ENCODE data around the gene MIPEP.

MIPEP gene

DNA sequence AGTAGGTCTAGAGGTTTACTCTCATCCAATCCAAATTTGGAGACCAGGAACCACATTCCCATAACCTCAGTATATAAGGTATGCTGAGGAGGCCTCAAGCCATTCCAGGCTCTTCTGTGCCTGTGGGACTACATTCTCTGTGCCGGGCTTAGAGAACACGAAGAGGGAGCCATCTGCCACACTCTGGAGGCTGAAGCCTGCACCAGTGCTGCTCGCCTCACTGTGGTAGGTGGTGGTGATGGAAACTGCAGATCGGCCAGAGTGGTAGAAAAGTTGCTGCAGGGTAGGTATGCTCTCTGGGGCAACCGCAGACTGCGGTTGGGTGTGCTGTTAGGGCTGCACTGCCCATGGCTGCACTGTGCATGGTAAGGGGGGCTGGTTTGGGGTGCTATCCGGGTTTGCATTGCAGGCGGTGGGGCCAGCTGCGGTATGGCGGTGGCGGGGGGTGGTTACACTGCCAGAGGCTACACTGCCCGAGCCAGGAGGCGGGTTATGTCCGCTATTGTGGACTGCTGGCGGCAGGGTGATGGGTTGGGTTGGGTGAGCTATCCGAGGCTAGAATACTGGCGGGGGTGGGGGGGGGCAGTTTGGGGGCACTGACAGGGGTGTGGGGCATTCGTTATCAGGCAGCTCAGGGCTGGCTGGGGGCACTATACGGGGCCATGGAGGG lies 174.0 kb downstream of the MIPEP start:
- DNase-seq (ENCODE audit: low read depth): no peak

DNA sequence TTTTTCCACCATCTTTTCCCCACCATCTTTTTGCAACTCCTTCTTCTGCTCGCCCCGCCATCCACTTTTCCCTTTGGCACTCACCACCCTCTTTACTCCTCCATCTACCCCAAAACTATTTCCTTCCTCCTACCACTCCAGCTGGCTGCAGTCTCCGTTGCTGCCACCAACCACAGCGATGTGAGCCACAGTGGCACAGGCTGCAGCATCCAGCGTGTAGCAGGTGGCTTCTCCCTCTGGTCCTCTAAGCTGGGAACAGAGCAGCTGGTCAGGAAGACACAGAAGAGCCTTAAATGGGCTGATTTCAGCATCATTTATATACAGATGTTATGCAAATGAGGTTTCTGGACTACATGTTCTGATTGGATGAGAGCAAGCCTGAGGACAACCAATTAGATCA lies 174.5 kb downstream of the MIPEP start:
- DNase-seq (ENCODE audit: low read depth): no peak

DNA sequence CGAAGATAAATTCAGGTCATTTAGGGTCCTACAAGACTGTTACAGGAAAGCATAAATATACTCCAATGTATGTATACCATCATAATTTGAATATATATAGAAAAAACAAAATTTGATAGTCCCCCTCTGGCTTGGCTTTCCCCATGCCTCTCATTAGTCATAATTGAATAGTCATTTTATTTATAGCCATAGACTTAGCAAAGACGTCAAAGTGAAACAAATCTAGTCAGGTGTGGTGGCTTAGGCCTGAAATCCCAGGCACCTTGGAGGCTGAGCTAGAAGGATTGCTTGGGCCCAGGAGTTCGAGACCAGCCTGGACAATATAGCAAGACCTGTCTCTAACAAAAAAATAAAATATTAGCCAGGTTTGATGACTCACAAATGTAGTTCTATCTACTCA lies 177.8 kb downstream of the MIPEP start:
- no peak for DNase-seq (ENCODE audit: low read depth)

DNA sequence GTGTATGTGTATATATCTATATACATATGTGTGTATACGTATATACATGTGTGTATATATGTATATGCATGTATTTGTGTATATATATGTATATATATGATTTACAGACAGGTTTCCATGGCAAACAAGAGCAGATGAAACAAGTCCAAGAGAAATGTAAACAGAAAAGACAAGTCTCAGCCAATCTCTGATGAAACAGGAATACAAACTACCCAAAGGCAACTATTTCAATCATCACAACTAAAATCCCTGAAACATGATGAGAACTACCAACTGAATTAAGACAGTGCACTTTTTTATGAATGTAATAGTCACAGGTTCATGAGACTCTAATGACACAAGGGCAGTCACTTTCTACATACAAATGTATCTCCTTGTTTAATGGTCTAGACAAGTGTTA lies 178.8 kb downstream of the MIPEP start:
- DNase-seq (ENCODE audit: low read depth): no peak

DNA sequence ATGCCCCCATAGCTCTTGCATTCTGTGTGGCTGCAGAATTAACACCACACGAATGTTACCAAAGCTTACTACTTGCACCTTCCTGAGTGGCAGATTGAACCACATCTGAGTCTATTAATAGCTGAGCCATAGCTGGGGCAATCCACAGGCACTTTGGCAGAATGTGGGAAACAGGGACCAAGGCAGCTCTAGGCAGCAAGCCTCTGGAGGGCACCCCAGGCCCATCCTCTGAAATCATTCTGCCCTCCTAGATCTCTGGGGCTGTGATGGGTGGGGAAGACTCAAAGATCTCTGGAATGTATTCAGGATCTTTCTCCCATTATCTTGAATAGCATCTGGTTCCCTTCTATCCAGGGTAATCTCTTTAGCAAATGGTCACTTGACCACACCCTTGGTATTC lies 179.7 kb downstream of the MIPEP start:
- DNase-seq (ENCODE audit: low read depth): no peak

DNA sequence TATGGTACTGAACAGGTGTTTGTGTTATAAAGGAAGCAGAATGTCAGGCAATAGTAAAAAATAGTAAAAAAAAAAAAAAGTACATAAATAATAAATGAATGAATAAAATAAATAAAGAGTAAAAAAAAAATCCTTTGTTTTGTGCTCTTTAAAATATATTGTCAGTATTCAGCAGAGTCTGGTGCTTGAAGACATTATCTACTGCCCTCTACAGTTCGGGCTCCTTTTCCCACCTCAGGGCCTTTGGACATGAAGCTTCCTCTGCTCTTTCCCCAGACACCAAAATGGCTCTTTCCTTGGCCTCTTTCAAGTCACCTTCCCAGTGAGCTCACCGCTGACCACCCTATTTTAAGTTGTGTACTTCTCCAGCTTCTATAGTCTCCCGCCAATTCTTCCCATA lies 181.5 kb downstream of the MIPEP start:
- DNase-seq (ENCODE audit: low read depth): no peak

DNA sequence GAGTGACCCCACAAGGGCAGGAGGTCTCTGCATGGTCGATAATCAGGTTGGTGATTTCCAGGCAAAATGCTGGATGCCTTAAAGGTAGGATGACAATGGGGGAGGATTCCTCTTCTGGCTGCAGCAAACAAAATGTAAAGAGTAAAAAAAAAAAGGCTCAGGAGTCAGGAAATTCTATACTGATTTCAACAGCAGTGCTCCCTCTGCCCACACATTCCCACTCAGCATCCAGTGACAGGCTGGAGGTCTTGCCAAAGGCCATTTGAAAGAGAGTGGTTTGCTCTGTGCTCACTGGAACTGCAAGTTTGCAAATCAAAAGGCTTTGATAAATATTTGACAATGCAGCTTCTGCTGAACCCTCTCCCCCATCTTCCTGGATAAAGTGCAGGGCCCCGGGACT lies 183.6 kb downstream of the MIPEP start:
- DNase-seq (ENCODE audit: low read depth): no peak

DNA sequence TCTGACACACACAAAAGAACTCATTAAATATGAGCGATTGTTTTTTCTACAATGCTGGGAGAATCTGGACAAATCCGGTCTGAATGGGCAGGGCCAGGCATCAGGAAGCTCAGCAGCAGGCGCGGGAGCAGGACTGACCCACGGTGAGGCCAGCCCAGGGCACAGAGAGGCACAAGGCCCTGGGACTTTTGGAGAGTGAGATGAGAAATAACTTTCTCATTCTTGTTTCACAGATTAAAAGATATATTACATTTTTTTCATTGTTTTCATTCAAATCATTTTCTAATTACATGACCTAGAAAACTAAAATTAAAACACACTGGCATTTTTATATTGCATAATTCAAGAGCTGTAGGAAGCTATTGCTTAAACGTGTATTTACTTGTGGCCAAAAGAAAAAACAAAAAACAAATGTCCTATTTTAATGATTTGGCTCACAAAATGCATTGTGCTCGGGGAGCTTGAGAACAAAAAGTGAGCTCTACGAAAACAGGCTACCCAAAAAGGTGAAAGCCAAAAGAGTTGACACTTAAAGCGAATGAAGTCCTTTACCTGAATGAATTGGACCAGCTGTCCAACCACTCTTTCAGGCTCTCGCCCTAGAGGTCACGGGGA lies 185.8 kb downstream of the MIPEP start:
- no peak for DNase-seq (ENCODE audit: low read depth)

DNA sequence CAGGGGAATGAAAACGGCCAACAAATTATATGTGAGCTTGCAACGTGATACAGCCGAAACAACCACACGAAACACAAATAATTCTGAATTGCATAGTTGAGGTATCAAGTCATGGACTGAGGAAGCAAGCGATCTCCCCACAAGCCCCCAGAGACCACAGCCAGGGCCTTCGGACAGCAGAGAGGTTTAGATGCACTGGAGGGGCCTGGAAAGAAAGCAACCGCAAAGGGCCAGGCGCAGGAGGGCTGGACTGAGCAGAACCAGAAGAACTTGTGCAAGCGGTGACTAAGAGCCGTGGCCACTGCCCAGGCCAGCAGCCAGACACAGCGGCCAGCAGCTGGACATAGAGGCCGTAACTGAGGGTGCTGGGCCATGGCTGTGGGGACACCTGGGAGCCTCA lies 187.6 kb downstream of the MIPEP start:
- DNase-seq (ENCODE audit: low read depth): no peak

DNA sequence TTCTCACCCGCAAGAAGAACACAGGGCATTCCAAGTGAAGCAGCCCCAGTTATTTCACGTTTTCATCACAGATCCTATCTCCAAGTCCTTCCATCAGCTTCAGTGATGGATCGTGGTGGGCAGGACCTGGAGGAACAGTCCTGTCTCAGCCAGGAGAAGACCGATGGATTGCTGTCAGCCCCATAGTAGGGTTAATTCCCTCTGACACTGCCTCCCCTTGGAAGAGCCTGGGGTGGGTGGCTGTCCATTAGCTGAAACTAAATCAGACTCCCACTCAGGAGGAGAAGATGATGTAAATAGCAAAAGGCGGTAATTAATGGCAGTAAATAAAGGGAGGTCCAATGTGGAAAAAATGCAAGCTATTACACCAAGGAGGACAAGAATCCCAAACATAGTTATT lies 188.0 kb downstream of the MIPEP start:
- DNase-seq (ENCODE audit: low read depth): no peak

DNA sequence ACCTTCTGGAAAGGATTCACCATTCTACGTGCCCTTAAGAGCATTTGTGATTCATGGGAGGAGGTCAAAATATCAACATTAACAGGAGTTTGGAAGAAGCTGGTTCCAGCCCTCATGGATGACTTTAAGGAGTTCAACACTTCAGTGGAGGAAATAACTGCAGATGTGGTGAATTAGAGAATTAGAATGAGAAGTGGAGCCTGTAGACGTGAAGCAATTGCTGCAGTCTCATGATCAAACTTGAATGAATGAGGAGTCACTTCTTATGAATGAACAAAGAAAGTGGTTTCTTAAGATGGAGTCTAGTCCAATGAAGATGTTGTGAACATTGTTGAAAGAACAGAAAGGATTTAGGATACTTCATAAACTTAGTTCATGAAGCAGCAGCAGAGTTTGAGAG lies 189.9 kb downstream of the MIPEP start:
- DNase-seq (ENCODE audit: low read depth): no peak

DNA sequence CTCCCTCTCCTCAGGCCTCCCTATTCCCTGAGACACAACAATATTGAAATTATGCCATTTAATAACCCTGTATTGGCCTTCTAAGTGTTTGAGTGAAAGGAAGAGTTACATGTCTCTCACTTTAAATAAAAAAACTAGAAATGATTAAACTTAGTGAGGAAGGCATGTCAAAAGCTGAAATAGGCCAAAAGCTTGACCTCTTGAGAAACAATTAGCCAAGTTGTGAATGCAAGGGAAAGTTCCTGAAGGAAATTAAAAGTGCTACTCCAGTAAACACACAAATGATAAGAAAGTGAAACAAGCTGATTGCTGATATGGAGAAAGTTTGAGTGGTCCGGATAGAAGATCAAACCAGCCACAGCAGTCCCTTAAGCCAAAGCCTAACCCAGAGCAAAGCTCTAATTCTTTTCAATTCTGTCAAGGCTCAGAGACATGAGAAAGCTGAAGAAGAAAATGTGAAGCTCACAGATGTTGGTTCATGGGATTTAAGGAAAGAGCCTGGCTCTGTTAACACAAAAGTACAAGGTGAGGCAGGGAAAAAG lies 191.4 kb downstream of the MIPEP start:
- DNase-seq (ENCODE audit: low read depth): no peak

DNA sequence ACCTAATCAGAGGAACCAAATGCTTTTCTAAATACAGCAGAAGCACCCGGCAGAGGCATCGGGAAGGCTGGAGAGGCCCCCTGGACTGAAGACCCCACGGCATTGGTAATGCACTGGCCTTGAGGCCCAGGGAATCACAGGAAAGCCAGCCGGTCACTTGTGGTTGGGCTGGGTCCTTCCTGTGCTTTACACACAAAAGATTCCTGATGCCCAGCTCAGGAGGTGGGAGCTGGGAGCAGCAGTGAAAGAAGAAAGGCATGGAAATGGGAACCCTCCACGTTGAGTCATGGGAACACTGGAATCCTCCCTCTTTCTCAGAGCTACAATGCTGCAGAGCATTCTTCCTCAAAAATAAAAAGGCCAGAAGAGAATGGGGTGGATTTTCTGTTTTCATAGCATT lies 192.6 kb downstream of the MIPEP start:
- DNase-seq (ENCODE audit: low read depth): no peak

DNA sequence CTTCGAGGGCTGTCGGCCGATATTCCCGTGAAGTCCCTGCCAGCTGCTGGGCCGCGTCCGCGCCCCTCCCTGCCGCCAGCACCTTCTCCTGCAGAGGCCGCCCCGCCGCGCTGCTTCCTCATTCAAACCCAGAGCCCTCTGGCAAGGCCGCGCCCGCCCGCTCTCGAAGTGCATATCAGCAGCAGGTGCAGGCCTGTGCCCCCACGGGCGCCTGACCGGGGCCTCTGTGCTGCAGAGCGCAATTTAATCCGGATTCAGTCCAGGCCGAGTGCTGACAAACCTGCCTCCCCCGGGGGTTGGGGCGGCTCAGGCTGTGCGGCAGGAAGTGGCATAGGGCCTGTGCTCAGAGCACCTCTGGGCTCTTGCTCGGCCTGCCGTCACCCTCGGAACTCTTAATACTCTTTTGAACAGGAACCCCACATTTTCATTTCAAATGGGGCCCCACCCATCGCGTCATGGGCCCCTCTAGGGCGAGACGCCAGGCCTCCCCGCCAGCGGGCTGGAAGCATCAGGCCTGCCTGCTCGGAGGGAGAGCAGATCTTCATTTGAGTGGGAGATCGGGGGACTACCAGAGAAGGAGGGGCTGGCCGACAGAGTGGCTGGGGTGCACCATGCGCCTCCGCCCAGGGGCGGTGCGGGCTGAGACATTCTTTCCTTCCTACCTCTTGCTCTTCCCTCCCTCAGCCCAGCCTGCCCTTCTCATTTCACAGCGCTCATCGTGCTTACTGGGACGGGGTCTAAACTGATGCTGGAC lies 193.3 kb downstream of the MIPEP start:
- no peak for DNase-seq (ENCODE audit: low read depth)

DNA sequence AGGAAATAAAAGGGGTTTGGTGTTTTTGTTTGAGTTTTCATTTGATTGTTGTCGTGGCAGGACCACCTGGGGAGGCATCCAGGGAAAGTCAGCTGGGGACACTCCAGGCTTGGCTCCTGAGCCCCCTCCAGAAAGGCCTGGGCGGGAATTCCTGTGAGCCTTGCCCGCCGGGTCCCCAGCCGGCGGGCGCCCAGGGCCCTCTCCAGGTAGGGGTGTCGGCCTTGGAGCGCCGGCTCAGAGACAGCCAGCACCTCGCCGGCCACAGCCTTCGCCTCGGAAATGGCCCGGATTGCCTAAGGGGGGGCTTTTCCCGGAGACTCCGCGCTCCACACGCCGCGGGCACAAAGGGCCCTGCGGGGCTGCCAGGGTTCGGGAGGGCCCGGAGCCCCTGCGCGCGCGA lies 194.0 kb downstream of the MIPEP start:
- no peak for DNase-seq (ENCODE audit: low read depth)

DNA sequence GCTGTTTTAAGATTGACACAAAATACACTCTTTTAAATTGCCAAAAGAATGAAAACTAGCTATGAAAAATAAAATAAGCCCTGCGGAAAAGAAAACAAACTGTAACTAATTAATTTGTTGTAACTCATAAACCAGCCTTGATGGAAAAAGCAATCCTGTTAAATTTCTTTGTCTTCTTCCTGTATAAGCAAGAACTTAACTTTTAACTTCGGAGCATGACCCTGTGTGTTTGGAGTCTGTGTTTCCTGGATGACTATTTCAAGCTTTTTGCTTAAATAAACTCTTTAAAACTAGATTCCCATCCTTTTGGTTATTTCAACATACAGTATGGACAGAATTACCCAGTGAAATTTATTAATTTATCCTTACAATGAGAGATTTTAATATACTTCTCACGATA lies 196.4 kb downstream of the MIPEP start:
- no peak for DNase-seq (ENCODE audit: low read depth)

DNA sequence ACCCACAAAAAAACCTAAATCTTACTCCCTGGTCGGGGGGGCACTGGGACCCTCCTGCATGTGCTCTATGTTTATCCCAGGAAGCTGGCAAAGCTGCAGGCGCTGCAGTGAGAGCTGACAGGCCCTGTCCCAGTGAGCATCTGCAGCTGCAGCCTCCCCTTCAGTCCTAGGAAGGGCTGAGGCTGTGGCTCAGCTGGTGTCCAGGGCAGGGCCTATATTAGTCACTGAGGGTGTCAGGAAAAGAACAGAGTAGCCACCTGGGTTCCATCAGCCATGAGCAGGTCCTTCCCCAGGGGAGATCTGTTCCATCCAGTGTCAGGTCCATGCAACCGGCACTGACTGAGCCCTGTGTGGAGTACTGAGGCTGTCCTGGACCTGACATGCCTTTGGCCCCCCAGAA lies 198.5 kb downstream of the MIPEP start:
- DNase-seq (ENCODE audit: low read depth): no peak

DNA sequence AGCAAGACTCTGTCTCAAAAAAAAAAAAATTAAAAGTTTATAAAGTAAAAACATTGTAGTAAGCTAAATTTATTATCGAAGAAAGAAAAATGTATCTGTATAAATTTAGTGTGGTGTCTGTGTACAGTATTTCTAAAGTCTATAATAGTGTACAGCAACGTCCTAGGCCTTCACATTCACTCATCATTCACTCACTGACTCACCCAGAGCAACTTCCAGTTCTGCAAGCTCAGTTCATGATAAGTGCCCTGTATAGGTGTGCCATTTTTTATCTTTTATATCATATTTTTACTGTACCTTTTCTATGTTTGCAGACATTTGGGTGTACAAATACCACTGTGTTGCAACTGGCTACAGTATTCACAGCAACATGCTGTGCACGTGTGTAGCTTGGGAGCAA lies 200.9 kb downstream of the MIPEP start:
- DNase-seq (ENCODE audit: low read depth): no peak

DNA sequence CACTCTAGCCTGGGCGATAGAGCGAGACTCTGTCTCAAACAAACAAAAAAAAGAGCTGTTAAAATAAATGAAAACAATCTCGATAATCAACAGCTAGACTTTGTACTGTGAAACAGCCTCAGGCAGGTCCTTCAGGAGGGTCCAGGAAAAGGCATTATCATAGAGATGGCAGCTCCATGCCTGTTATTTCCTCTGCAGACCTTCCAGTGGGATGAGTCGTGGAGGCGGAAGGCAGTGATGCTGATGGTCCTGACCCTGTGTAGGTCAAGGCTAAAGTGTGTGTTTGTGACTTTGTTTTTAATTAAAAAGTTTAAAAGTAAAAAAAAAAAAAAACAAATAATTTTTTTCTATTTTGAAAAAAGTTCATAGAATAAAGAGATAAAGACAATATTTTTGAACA lies 201.6 kb downstream of the MIPEP start:
- no peak for DNase-seq (ENCODE audit: low read depth)

DNA sequence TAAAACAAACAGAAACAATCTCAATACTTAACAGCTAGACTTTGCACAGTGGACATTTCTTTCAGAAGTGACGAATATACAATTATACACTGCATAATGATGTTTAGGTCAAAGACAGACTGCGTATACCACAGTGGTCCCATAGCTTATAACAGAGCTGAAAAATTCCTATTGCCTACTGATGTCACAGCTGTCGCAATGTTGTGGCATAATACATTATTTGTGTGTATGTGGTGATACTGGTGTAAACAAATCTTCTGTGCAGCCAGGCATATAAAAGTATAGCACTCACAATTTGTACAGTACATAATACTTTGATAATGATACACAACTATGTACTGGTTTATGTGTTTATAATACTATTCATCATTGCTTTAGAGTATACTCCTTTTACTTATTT lies 202.3 kb downstream of the MIPEP start:
- DNase-seq (ENCODE audit: low read depth): no peak

DNA sequence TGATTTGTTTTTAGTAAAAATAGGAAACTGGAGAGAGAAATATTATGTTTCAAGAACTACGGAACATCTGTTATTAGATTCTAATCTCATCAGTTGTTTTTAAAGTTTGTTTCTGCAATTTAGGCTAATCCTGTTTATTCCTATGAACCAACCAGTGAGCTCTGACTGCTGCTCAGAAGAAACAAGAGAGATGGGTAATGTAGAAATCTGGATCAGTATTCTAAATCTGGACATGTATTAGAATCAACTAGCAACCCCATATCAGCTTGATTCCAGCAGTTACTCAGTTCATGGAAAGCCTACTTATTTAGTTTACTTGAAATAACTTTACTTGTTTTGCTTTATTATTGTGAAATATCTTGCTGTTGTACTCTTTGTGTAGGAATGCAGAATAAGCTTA lies 203.8 kb downstream of the MIPEP start:
- no peak for DNase-seq (ENCODE audit: low read depth)

DNA sequence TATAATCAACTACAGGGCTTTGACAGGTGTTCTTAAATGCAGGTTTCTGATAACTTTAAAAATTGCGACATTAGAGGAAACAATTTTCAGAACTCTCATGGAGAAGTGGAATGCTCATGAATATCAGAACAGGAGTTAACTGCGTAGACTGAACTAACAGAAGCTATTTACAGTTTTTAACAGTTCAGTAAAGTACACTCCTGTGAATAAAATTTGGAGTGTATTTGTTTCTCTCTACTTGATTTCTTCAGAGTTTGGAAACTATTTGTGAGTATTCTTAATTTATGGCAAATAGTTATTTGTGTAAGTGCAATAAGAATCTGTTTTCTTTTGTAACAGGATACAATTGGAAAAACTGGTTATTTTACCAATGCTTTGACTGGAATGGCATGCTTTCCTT lies 204.6 kb downstream of the MIPEP start:
- no peak for DNase-seq (ENCODE audit: low read depth)

DNA sequence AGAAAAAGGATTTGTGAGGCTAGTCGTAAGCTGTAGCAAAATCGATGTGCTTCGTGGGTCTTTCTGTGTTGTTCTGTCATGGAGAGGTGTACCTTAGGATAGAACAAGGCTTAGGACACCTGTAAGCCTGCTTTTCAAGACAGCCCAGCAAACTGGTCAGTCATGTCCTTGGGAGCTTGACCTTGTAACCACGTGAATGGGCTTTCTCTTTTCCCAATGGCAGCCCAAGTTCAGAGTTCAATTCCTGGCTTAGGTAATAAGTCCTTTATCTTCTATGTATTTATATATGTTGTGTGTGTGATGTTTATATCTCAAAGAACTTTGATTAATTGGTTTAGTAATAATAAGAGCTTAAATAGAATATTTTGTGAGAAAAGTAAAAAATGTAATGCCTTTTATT lies 206.1 kb downstream of the MIPEP start:
- no peak for DNase-seq (ENCODE audit: low read depth)

All from CMK (cell line).